ENCODE measurements around the gene TRAF5. TPM values are rescaled to one million over a fixed set of nuclear protein-coding genes. Genes with fewer than 3 reads are reported as not detected.
"Not testable (repeated sequence)": the region's sequence is repeated elsewhere in the genome, so short reads cannot be mapped to it uniquely, and the experiment has no call there.

Gene TRAF5
- total RNA-seq, 1 experiment from 2014 or later, result 8.1 TPM

- H3K4me2 ChIP-seq, result no peak overlapping the region
- H4K20me1 ChIP-seq (ENCODE audit: insufficient read depth), result no peaks in the 10 kb centered on the region
- BruUV-seq (replicated peaks), result no TSS peak
- ChIA-PET POLR2A (ENCODE audit: unreplicated experiment) (no interaction called here), CTCF (no interaction called here)
- no peak overlapping the region for H3K27ac ChIP-seq
- H3K9me2 ChIP-seq (ENCODE audit: insufficient read depth), result no peaks in the 10 kb centered on the region
- no peak for TF ChIP-seq EZH2 (IDR thresholded peaks at IDR 0.05; ENCODE audit: low read depth)
- no peak for TF ChIP-seq CTCF (conservative IDR thresholded peaks at IDR 0.05)
- H3F3A ChIP-seq (ENCODE audit: insufficient read depth, low read depth), result 0 out of 2 replicates have a peak, but pooled peaks cover 4% of the 10 kb centered on the region
- no peaks in the 10 kb centered on the region for H3K36me3 ChIP-seq (ENCODE audit: low read depth)
- H3K4me3 ChIP-seq, result no peak overlapping the region
- no peaks in the 10 kb centered on the region for H3K4me1 ChIP-seq (replicated peaks; ENCODE audit: insufficient read depth)
- no peaks in the 10 kb centered on the region for H3K27me3 ChIP-seq (ENCODE audit: insufficient read depth, low read depth)
- H3K9me3 ChIP-seq (ENCODE audit: insufficient read depth, low read depth), result no peaks in the 10 kb centered on the region
- no peaks in the 10 kb centered on the region for H3K79me2 ChIP-seq (ENCODE audit: low read depth)
- intact Hi-C loops (cut with micrococcal nuclease; ENCODE audit: unreplicated experiment), result no loop called here
- no peak for DNase-seq
- no peak overlapping the region for H2AFZ ChIP-seq
Measured at GRCh38 chr1:211415700-211416099, 89.1 kb downstream of the TRAF5 start.

GRCh38 chr1:211416246-211416627 is 89.6 kb downstream of the TRAF5 start:
- CTCF ChIA-PET; H3K79me2 ChIP-seq (ENCODE audit: low read depth); H3K9me2 ChIP-seq (ENCODE audit: insufficient read depth); H3K4me1 ChIP-seq (replicated peaks; ENCODE audit: insufficient read depth); H3K4me2 ChIP-seq; intact Hi-C loops (cut with micrococcal nuclease; ENCODE audit: unreplicated experiment); H3K4me3 ChIP-seq; BruUV-seq (replicated peaks); H3K27ac ChIP-seq; H3F3A ChIP-seq (ENCODE audit: insufficient read depth, low read depth); H3K36me3 ChIP-seq (ENCODE audit: low read depth); H3K27me3 ChIP-seq (ENCODE audit: insufficient read depth, low read depth); H3K9me3 ChIP-seq (ENCODE audit: insufficient read depth, low read depth); POLR2A ChIA-PET (ENCODE audit: unreplicated experiment); H2AFZ ChIP-seq; H4K20me1 ChIP-seq (ENCODE audit: insufficient read depth): not testable (repeated sequence)
- DNase-seq, result peak in 1 of 2 experiments; percentile 7

GRCh38 chr1:211416628-211417323 is 90.1 kb downstream of the TRAF5 start:
- H3F3A ChIP-seq (ENCODE audit: insufficient read depth, low read depth); H3K9me2 ChIP-seq (ENCODE audit: insufficient read depth); POLR2A ChIA-PET (ENCODE audit: unreplicated experiment); H2AFZ ChIP-seq; H3K79me2 ChIP-seq (ENCODE audit: low read depth); H3K36me3 ChIP-seq (ENCODE audit: low read depth); H4K20me1 ChIP-seq (ENCODE audit: insufficient read depth); H3K27me3 ChIP-seq (ENCODE audit: insufficient read depth, low read depth); H3K4me1 ChIP-seq (replicated peaks; ENCODE audit: insufficient read depth); CTCF ChIA-PET; H3K4me2 ChIP-seq; H3K27ac ChIP-seq; BruUV-seq (replicated peaks); intact Hi-C loops (cut with micrococcal nuclease; ENCODE audit: unreplicated experiment); H3K9me3 ChIP-seq (ENCODE audit: insufficient read depth, low read depth); H3K4me3 ChIP-seq: not testable (repeated sequence)
- DNase-seq, result peak in 1 of 2 experiments; percentile 14

- Histone ChIP-seq H3K79me2 (ENCODE audit: low read depth) (no peaks in the 10 kb centered on the region), H4K20me1 (ENCODE audit: insufficient read depth) (no peaks in the 10 kb centered on the region), H3K27ac (no peak overlapping the region), H3F3A (ENCODE audit: insufficient read depth, low read depth) (no peaks in the 10 kb centered on the region), H3K36me3 (ENCODE audit: low read depth) (no peaks in the 10 kb centered on the region), H3K9me3 (ENCODE audit: insufficient read depth, low read depth) (no peaks in the 10 kb centered on the region), H3K4me2 (no peak overlapping the region), H3K9me2 (ENCODE audit: insufficient read depth) (no peaks in the 10 kb centered on the region), H3K4me1 (replicated peaks; ENCODE audit: insufficient read depth) (no peaks in the 10 kb centered on the region), H3K27me3 (ENCODE audit: insufficient read depth, low read depth) (no peaks in the 10 kb centered on the region), H2AFZ (no peak overlapping the region), H3K4me3 (no peak overlapping the region)
- POLR2A ChIA-PET (ENCODE audit: unreplicated experiment), result no interaction called here
- TF ChIP-seq CTCF (conservative IDR thresholded peaks at IDR 0.05), result no peak
- no peak for TF ChIP-seq EZH2 (IDR thresholded peaks at IDR 0.05; ENCODE audit: low read depth)
- BruUV-seq (replicated peaks), result no TSS peak
- DNase-seq, result no peak
- CTCF ChIA-PET, result no interaction called here
- intact Hi-C loops (cut with micrococcal nuclease; ENCODE audit: unreplicated experiment), result no loop called here
Measured at GRCh38 chr1:211420389-211420788, 93.8 kb downstream of the TRAF5 start.
